Smooth muscle cell (in vitro differentiated cells): ENCODE measurements around the gene ZRANB3. TPM values are rescaled to one million over a fixed set of nuclear protein-coding genes. Genes with fewer than 3 reads are reported as not detected.

ENCODE experiments used
- DNase-seq: peaks from one replicate; lab custom pipeline; 2025; ENCODE audit not compliant: unreplicated experiment; lab: John Stamatoyannopoulos, UW
- H2AFZ ChIP-seq: fragments of 200-600 bp; sonication (generic); 2 replicates; pipeline ENCODE4 v1.6.0; 2016; ENCODE audit warnings: antibody characterized with exemption, low read depth, mild to moderate bottlenecking
- H3F3A ChIP-seq: fragments of 200-600 bp; sonication (generic); 2 replicates; pipeline ENCODE4 v1.6.0; 2017; ENCODE audit warnings: antibody characterized with exemption, low read depth
- H3K27ac ChIP-seq: fragments of 200-600 bp; sonication (generic); 2 replicates; pipeline ENCODE4 v1.5.1; 2016; ENCODE audit warnings: low read depth, mild to moderate bottlenecking
- H3K27me3 ChIP-seq: fragments of 200-600 bp; sonication (generic); 2 replicates; pipeline ENCODE4 v1.6.1; 2016; ENCODE audit warnings: low read depth, mild to moderate bottlenecking
- H3K36me3 ChIP-seq: fragments of 200-600 bp; sonication (generic); 2 replicates; pipeline ENCODE4 v1.5.1; 2016; ENCODE audit warnings: low read depth
- H3K4me1 ChIP-seq: fragments of 200-600 bp; sonication (generic); 2 replicates; pipeline ENCODE4 v1.5.1; 2016; ENCODE audit warnings: low read depth
- H3K4me2 ChIP-seq: fragments of 200-600 bp; sonication (generic); 2 replicates; pipeline ENCODE4 v1.6.0; 2016; ENCODE audit warnings: mild to moderate bottlenecking
- H3K4me3 ChIP-seq: fragments of 200-600 bp; sonication (generic); 2 replicates; pipeline ENCODE4 v1.5.1; 2016; ENCODE audit warnings: mild to moderate bottlenecking
- H3K79me2 ChIP-seq: fragments of 200-600 bp; sonication (generic); 2 replicates; pipeline ENCODE4 v1.6.0; 2016; ENCODE audit warnings: low read depth, mild to moderate bottlenecking
- H3K9ac ChIP-seq: fragments of 200-600 bp; sonication (generic); 2 replicates; pipeline ENCODE4 v1.6.0; 2016; ENCODE audit warnings: low read depth
- H3K9me3 ChIP-seq: fragments of 200-600 bp; sonication (generic); replicated peaks from 2 replicates; pipeline ENCODE4 v1.5.1; 2016; ENCODE audit warnings: low read depth
- H4K20me1 ChIP-seq: fragments of 200-600 bp; sonication (generic); 2 replicates; pipeline ENCODE4 v1.6.0; 2016; ENCODE audit warnings: low read depth
- WGBS: methylation state at CpG from one replicate; pipeline ENCODE4 v1.1.7; 2016; ENCODE audit warnings: low lambda C conversion rate; 5-methylcytosine and 5-hydroxymethylcytosine counted together
- polyA plus RNA-seq: library from polyadenylated mRNA; unstranded; fragments of >200 nt; fragmentation: Nextera tagmentation; extraction: Ambion mirVana; gene quantifications from 2 replicates; pipeline ENCODE4 v1.2.1, GENCODE V29; 2016
- total RNA-seq: library from RNA; depleted of rRNA; stranded (reverse); fragments of >200 nt; gene quantifications from 2 replicates; pipeline ENCODE4 v1.2.3, GENCODE V29; 2014
- TF ChIP-seq, protein P1 (sequence below): fragments of 200-600 bp; sonication (generic); IDR thresholded peaks from 2 replicates; pipeline ENCODE4 v1.5.1; 2017; ENCODE audit warnings: borderline replicate concordance, mild to moderate bottlenecking, antibody characterized with exemption; ENCODE audit not compliant: insufficient read depth, poor library complexity, severe bottlenecking

Gene ZRANB3
- total and polyA plus RNA-seq, 2 experiments from 2014 or later = 1.9 to 4.1 TPM

DNA sequence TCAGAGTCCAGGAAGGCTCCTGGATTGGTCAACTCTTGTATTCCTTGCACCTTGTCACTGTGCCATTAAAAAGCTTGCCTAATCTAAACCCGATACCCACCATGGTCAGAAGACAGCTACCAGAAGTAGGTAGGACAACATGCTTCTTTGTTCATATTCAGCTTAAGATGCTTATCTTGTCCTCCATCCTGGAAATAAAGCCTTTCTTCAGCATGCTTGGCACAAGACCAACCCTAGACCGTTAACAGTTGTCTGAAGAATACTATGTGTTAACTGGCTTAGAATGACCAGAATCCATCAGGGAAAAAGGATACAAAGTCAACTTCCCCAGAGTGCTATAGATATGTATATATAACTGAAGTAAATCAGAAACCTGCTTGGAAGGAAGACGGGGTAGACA lies 193.9 kb downstream of the ZRANB3 start:
- Histone ChIP-seq H3F3A (no peaks in the 10 kb centered on the region), H3K4me3 (no peak overlapping the region), H3K9ac (no peak overlapping the region), H4K20me1 (no peaks in the 10 kb centered on the region), H3K4me2 (no peak overlapping the region), H3K27ac (no peak overlapping the region), H3K9me3 (no peaks in the 10 kb centered on the region), H2AFZ (no peak overlapping the region), H3K27me3 (no peaks in the 10 kb centered on the region), H3K79me2 (no peaks in the 10 kb centered on the region), H3K4me1 (no peaks in the 10 kb centered on the region), H3K36me3 (no peaks in the 10 kb centered on the region)
- DNase-seq = no peak
- TF ChIP-seq, protein P1, sequence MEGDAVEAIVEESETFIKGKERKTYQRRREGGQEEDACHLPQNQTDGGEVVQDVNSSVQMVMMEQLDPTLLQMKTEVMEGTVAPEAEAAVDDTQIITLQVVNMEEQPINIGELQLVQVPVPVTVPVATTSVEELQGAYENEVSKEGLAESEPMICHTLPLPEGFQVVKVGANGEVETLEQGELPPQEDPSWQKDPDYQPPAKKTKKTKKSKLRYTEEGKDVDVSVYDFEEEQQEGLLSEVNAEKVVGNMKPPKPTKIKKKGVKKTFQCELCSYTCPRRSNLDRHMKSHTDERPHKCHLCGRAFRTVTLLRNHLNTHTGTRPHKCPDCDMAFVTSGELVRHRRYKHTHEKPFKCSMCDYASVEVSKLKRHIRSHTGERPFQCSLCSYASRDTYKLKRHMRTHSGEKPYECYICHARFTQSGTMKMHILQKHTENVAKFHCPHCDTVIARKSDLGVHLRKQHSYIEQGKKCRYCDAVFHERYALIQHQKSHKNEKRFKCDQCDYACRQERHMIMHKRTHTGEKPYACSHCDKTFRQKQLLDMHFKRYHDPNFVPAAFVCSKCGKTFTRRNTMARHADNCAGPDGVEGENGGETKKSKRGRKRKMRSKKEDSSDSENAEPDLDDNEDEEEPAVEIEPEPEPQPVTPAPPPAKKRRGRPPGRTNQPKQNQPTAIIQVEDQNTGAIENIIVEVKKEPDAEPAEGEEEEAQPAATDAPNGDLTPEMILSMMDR = no peak
- WGBS = 92% methylated on average over 3 of the region's 3 CpGs

DNA sequence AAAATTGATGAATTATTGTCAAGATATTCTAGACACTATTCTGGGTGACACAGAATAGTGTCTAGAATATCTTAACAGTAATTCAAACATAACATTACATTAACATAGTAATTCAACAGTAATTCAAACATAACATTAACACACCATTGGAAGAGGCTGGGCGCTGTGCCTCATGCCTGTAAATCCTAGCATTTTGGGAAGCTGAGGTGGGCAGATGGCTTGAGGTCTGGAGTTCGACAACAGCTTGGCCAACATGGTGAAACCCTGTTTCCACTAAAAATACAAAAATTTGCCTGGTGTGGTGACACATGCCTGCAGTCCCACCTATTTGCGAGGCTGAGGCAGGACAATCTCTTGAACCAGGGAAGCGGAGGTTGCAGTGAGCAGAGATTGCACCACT lies 195.8 kb downstream of the ZRANB3 start:
- peaks cover 4% of the 10 kb centered on the region for H3K9me3 ChIP-seq
- 98% methylated on average over 4 of the region's 4 CpGs for WGBS

DNA sequence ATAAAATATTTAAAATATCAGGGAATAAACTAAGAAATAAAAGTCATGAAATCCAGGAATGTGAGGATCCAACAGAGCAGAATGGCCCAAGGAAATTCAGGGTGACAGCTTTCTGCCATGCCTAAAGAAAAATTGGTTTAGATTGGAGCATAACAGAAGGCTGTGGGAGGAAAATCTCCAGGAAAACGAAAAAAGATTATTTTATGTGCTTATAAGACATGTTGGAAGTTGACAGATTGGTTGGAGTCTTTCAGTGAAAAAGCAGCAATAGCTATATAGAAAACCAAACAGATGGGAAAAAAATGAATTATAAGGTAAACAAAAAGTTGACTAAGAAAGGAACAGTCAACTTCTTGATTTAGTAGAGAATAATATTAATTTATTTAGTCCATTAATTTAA lies 203.9 kb downstream of the ZRANB3 start:
- Histone ChIP-seq H3K27ac (no peak overlapping the region), H4K20me1 (no peaks in the 10 kb centered on the region), H3K4me3 (no peak overlapping the region), H3K9ac (no peak overlapping the region), H3K4me2 (no peak overlapping the region), H3F3A (no peaks in the 10 kb centered on the region), H2AFZ (no peak overlapping the region), H3K27me3 (no peaks in the 10 kb centered on the region), H3K36me3 (no peaks in the 10 kb centered on the region), H3K9me3 (peaks cover 4% of the 10 kb centered on the region), H3K79me2 (no peaks in the 10 kb centered on the region), H3K4me1 (no peaks in the 10 kb centered on the region)
- TF ChIP-seq, protein P1 = no peak
- 85% methylated on average over 1 of the region's 1 CpG for WGBS
- no peak for DNase-seq

More for the DNA sequence above, 195.8 kb downstream of the ZRANB3 start:
- Histone ChIP-seq H3K27ac (no peak overlapping the region), H3K4me2 (no peak overlapping the region), H3K4me3 (no peak overlapping the region), H3F3A (no peaks in the 10 kb centered on the region), H4K20me1 (no peaks in the 10 kb centered on the region), H3K9ac (no peak overlapping the region), H3K79me2 (no peaks in the 10 kb centered on the region), H3K27me3 (no peaks in the 10 kb centered on the region), H2AFZ (no peak overlapping the region), H3K36me3 (no peaks in the 10 kb centered on the region), H3K4me1 (no peaks in the 10 kb centered on the region)
- no peak for DNase-seq
- TF ChIP-seq, protein P1 = no peak
